Upper lobe of left lung (tissue), 6 donors: ENCODE results near the gene IGFBP7. TPM values are rescaled to one million over a fixed set of nuclear protein-coding genes. Genes with fewer than 3 reads are reported as not detected.

Source experiments
- ATAC-seq, 2 donors: fragments of 200-7000 bp; cut with Tn5 transposase; one replicate each; pipeline ENCODE4 v1.9.1; 2022; ENCODE audit warnings: mild to moderate bottlenecking in 2 of 2, moderate library complexity in 2 of 2; ENCODE audit not compliant: low FRiP score in 2 of 2
- DNase-seq, 2 donors: peaks; one replicate each; pipeline ENCODE4 v3.0.0-alpha.2; 2019 to 2020
- H3K27ac ChIP-seq, 4 donors: fragments of 200-600 bp; sonication (generic); one replicate each; pipeline ENCODE4 v1.5.1; 2016 to 2019
- H3K27me3 ChIP-seq, 4 donors: fragments of 200-600 bp; sonication (generic); one replicate each; pipeline ENCODE4 v1.5.1; 2017 to 2019
- H3K36me3 ChIP-seq, 4 donors: fragments of 200-600 bp; sonication (generic); one replicate each; pipeline ENCODE4 v1.5.1; 2016 to 2019
- H3K4me1 ChIP-seq, 4 donors: fragments of 200-600 bp; sonication (generic); one replicate each; pipeline ENCODE4 v1.5.1; 2018 to 2019
- H3K4me3 ChIP-seq, 4 donors: fragments of 200-600 bp; sonication (generic); one replicate each; pipeline ENCODE4 v1.5.1; 2017 to 2019; ENCODE audit warnings: mild to moderate bottlenecking in 2 of 4, moderate library complexity in 1 of 4
- H3K9me3 ChIP-seq, 4 donors: fragments of 200-600 bp; sonication (generic); one replicate each; pipeline ENCODE4 v1.5.1; 2018 to 2019
- CTCF ChIP-seq, 6 experiments: fragments of 450-650 bp in 4 of 6; fragments of 200-600 bp in 2 of 6; sonication (generic) in 2 of 6; IDR thresholded peaks; one replicate each; pipeline ENCODE4 v1.5.1; 2016 to 2019; ENCODE audit warnings: antibody characterized with exemption in 6 of 6
- EP300 ChIP-seq, 4 donors: sonication (generic); formaldehyde crosslinking; IDR thresholded peaks; one replicate each; pipeline ENCODE4 v1.5.1; 2017; ENCODE audit warnings: antibody characterized with exemption in 4 of 4, control low read depth in 2 of 4
- POLR2A ChIP-seq, 4 donors: fragments of 450-650 bp; IDR thresholded peaks; one replicate each; pipeline ENCODE4 v1.5.1; 2016 to 2017; ENCODE audit warnings: antibody characterized with exemption in 4 of 4, mild to moderate bottlenecking in 2 of 4
- POLR2AphosphoS5 ChIP-seq, 2 donors: sonication (generic); formaldehyde crosslinking; IDR thresholded peaks; one replicate each; pipeline ENCODE4 v1.5.1; 2017; ENCODE audit warnings: antibody characterized with exemption in 2 of 2
- WGBS, 2 donors: methylation state at CpG; one replicate each; pipeline ENCODE4 v1.1.5; 2017 to 2018; 5-methylcytosine and 5-hydroxymethylcytosine counted together
- total RNA-seq, 6 donors: library from RNA; depleted of rRNA in 4 of 6; stranded (reverse); fragments of >200 nt in 4 of 6; gene quantifications; one replicate each; pipeline versions ENCODE4 v1.1.0 to v1.2.1, GENCODE V29; 2016 to 2021
- donor health status: DM: no; HTN: no; CAD: no; lungs with moderate emphysema.
- donor health status: DM: no; HTN: yes; CAD: no; lungs with severe emphysema.

Gene IGFBP7
- total RNA-seq, 6 donors from 2014 or later = 105 to 705 (median 359) TPM

GRCh38 chr4:57131849-57132742 is 21.9 kb upstream of the IGFBP7 start:
- H3K9me3 ChIP-seq = peaks cover 0 to 5% (median 0%) of the 10 kb centered on the region in 4 donors
- peaks cover 0 to 11% (median 7%) of the 10 kb centered on the region in 4 donors for H3K4me1 ChIP-seq
- ATAC-seq (peak in 1 of 2 donors; percentile 64), DNase-seq (no peak)
- WGBS, 2 donors = 35 to 40% methylated on average over 6 to 7 of the region's 7 CpGs
- H3K4me3 ChIP-seq = no peak overlapping the region
- H3K27me3 ChIP-seq = no peaks in the 10 kb centered on the region
- H3K36me3 ChIP-seq = no peaks in the 10 kb centered on the region
- no peak for TF ChIP-seq POLR2AphosphoS5 (IDR thresholded peaks at IDR 0.05)
- no peak overlapping the region for H3K27ac ChIP-seq

GRCh38 chr4:57129477-57129876 is 19.3 kb upstream of the IGFBP7 start:
- ATAC-seq (no peak), DNase-seq (no peak)
- no peaks in the 10 kb centered on the region for H3K36me3 ChIP-seq
- no peaks in the 10 kb centered on the region for H3K27me3 ChIP-seq
- peaks cover 0 to 6% (median 0%) of the 10 kb centered on the region in 4 donors for H3K9me3 ChIP-seq
- H3K27ac ChIP-seq = no peak overlapping the region
- TF ChIP-seq POLR2AphosphoS5 (IDR thresholded peaks at IDR 0.05) (no peak), CTCF (IDR thresholded peaks at IDR 0.05) (no peak), EP300 (IDR thresholded peaks at IDR 0.05) (no peak), POLR2A (IDR thresholded peaks at IDR 0.05) (no peak)
- WGBS, 2 donors = 88% methylated on average over 1 of the region's 1 CpG; no CpG with 5 or more reads in 1 of the 2 donors
- peaks cover 0 to 11% (median 7%) of the 10 kb centered on the region in 4 donors for H3K4me1 ChIP-seq
- no peak overlapping the region for H3K4me3 ChIP-seq

DNA sequence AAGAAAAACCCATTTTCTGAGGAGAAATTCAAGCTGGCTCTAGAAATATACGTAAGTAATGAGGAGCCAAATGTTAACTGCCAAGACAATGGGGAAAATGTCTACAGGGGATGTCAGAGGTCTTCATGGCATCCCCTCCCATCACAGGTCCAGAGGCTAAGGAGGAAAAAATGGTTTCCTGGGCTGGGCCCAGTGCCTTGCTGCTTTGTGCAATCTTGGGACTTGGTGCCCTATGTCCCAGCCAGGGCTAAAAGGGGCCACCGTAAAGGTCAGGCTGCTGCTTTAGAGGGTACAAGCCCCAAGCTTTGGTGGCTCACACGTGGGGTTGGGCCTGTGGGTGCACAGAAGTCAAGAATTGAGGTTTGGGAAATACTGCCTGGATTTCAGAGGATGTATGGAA is 17.2 kb upstream of the IGFBP7 start:
- ATAC-seq (no peak), DNase-seq (no peak)
- WGBS, 2 donors = 70 to 77% methylated on average over 2 to 3 of the region's 3 CpGs
- TF ChIP-seq POLR2A (IDR thresholded peaks at IDR 0.05) (no peak), POLR2AphosphoS5 (IDR thresholded peaks at IDR 0.05) (no peak), EP300 (IDR thresholded peaks at IDR 0.05) (no peak), CTCF (IDR thresholded peaks at IDR 0.05) (no peak)
- no peaks in the 10 kb centered on the region for H3K27me3 ChIP-seq
- no peaks in the 10 kb centered on the region for H3K36me3 ChIP-seq
- no peak overlapping the region for H3K4me3 ChIP-seq
- H3K4me1 ChIP-seq = peaks cover 0 to 7% (median 5%) of the 10 kb centered on the region in 4 donors
- H3K27ac ChIP-seq = no peak overlapping the region
- H3K9me3 ChIP-seq = peaks cover 0 to 9% (median 0%) of the 10 kb centered on the region in 4 donors

DNA sequence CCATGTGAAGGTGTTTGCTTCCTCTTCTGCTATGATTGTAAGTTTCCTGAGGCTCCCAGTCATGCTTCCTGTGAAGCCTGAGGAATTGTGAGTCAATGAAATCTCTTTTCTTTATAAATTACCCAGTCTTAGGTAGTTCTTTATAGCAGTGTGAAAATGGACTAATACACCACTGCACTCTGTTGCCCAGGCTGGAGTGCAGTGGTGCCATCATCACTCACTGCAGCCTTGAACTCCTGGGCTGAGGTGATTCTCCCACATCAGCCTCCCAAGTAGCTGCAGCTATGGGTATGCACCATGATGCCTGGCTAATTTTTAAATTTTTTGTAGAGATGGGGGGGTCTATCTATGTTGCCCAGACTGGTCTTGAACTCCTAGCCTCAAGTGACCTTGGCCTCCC is 15.8 kb upstream of the IGFBP7 start:
- H3K27me3 ChIP-seq = no peaks in the 10 kb centered on the region
- no peaks in the 10 kb centered on the region for H3K36me3 ChIP-seq
- DNase-seq (no peak), ATAC-seq (no peak)
- TF ChIP-seq POLR2AphosphoS5 (IDR thresholded peaks at IDR 0.05) = no peak
- TF ChIP-seq POLR2A (IDR thresholded peaks at IDR 0.05) = no peak
- no peak for TF ChIP-seq CTCF (IDR thresholded peaks at IDR 0.05)
- no peak for TF ChIP-seq EP300 (IDR thresholded peaks at IDR 0.05)
- peaks cover 0 to 9% (median 0%) of the 10 kb centered on the region in 4 donors for H3K9me3 ChIP-seq
- H3K4me3 ChIP-seq = no peak overlapping the region
- no peak overlapping the region for H3K27ac ChIP-seq
- no peaks in the 10 kb centered on the region for H3K4me1 ChIP-seq

DNA sequence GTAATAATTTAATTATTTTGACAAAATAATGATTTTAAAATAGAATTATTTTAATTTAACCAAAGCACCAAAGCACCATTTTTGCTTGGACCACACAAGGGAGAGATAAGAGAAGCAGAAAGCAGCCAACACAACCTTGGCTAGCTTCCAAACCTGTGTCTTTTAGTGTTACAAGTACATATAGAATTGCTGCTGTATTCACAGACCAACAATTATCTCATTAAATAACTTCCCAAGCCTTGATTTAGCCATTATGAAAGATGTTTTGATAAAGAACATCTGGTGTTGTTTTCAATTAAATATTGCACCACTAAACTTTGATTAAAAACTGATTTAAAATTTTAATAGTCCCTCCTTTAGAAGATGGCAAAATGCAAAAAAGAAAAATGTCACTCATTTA is 14.0 kb upstream of the IGFBP7 start:
- ATAC-seq (no peak), DNase-seq (no peak)

More for the DNA sequence above, 14.0 kb upstream of the IGFBP7 start:
- Histone ChIP-seq H3K4me1 (no peaks in the 10 kb centered on the region), H3K4me3 (no peak overlapping the region), H3K27me3 (no peaks in the 10 kb centered on the region), H3K36me3 (no peaks in the 10 kb centered on the region), H3K9me3 (peaks cover 0 to 9% (median 0%) of the 10 kb centered on the region in 4 donors), H3K27ac (no peak overlapping the region)
- TF ChIP-seq POLR2A (IDR thresholded peaks at IDR 0.05) (no peak), CTCF (IDR thresholded peaks at IDR 0.05) (no peak), POLR2AphosphoS5 (IDR thresholded peaks at IDR 0.05) (no peak), EP300 (IDR thresholded peaks at IDR 0.05) (no peak)
